ENCODE measurements around the gene COMT.

The COMT gene

DNA sequence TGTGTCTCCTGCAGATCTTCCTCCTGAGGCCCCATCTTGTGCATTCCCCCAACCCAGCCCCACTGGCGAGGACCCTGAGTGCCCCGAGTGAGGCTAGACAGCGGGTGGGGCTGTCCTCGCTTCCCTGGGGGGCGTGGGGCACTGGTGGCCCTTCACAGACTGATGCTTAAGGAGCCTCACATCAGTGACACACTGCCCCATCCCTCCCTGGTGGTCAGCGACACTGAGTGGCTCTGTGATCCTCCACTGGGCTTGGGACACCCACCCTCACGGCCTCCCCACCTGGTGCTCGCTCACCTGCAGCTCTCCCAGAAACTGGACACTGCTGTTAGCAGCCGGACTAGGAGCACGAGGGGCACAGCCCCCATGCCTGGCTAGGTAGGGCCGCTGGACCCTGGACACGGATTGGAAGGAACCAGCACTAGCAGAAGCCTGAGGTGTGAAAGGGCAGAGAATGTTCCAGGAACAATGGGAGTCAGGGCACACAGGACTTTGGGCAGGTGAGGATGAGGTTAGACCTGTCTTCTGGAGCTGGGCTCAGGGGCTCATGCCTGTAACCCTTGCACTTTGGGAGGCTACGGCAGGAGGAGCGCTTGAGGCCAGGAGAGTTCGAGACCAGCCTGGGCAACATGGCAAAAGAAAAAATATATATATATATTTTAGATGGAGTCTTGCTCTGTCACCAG is 23.3 kb downstream of the COMT start:
- Histone ChIP-seq H3K27ac (ENCODE audit: extremely low read depth, low read depth, low read length) (no peak overlapping the region), H3K4me3 (ENCODE audit: low read depth, low read length) (no peak overlapping the region), H3K9me3 (ENCODE audit: control insufficient read depth, insufficient read depth, low read depth, low read length) (no peaks in the 10 kb centered on the region), H3K36me3 (ENCODE audit: control insufficient read depth in 2 of 2, insufficient read depth in 1 of 2, low read length in 2 of 2) (peaks cover 0 to 63% of the 10 kb centered on the region in 2 experiments; a peak in 1 of 3 replicates), H3K4me1 (ENCODE audit: control insufficient read depth, insufficient read depth, low read length) (peaks cover under 1% of the 10 kb centered on the region; the same call in 1 of the 2 replicates)
- TF ChIP-seq ZNF404 (tag by site-specific recombination; IDR thresholded peaks at IDR 0.05): no peak
- TF ChIP-seq, protein P1, sequence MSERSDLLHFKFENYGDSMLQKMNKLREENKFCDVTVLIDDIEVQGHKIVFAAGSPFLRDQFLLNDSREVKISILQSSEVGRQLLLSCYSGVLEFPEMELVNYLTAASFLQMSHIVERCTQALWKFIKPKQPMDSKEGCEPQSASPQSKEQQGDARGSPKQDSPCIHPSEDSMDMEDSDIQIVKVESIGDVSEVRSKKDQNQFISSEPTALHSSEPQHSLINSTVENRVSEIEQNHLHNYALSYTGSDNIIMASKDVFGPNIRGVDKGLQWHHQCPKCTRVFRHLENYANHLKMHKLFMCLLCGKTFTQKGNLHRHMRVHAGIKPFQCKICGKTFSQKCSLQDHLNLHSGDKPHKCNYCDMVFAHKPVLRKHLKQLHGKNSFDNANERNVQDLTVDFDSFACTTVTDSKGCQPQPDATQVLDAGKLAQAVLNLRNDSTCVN (tag by site-specific recombination; optimal IDR thresholded peaks at IDR 0.05): peak; percentile 9
- ChIA-PET POLR2A (interaction anchor here (1.2 kb wide), 1 partner anchor 11 kb away, joined by 3 read pairs; no protein-coding TSS in a partner anchor), CTCF (interaction anchor here (0.7 to 12.8 kb wide), 7 partner anchors 10 to 342 kb away, joined by 3 to 150 read pairs (median 4); no protein-coding TSS in a partner anchor)

DNA sequence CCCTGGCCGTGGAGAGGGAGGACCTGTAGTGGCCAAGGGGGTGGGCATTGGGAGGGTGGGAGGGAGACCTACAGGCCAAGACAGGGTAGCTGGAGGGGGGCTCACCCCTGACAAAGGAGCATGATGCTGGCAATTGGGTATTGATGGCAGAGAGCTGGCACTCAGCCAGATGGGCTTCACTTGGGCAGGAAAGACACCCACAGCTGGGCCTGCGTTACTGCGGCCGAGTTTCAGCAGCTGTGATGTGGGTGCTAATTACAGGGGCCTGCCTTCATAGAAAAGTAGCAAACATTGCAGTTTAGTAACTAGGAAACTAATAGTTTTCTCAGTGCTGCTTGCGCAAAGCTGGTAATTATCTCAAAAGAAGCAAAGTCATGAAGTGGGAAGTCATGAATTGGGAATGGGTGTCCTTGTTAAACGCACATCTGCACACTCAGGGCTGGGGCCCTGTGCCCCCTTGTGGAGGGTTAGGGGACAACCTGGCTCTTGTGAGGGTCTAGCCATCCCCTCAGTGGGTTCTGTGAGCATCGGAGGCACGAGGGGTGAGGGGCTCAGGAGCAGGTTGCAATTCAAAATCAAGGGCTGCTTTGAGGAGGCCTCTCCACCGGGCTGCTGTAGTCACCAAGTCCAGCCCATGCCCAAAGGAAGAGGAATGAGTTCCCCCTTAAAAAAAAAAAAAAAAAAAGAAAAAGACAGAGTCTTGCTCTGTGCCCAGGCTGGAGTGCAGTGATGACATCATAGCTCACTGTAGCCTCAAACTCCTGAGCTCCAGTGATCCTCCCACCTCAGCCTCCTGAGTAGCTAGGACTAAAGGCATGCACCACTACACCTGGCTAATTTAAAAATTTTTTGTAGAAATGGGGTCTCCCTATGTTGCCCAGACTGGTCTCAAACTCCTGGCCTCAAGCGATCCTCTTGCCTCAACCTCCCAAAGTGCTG is 24.5 kb downstream of the COMT start:
- no peaks in the 10 kb centered on the region for H3K4me1 ChIP-seq (ENCODE audit: control insufficient read depth, insufficient read depth, low read length)
- H3K36me3 ChIP-seq (ENCODE audit: control insufficient read depth in 2 of 2, insufficient read depth in 1 of 2, low read length in 2 of 2): peaks cover 0 to 73% of the 10 kb centered on the region in 2 experiments; a peak in 1 of 3 replicates
- H3K27ac ChIP-seq (ENCODE audit: extremely low read depth, low read depth, low read length): no peak overlapping the region
- H3K4me3 ChIP-seq (ENCODE audit: low read depth, low read length): no peak overlapping the region
- H3K9me3 ChIP-seq (ENCODE audit: control insufficient read depth, insufficient read depth, low read depth, low read length): no peaks in the 10 kb centered on the region
- ChIA-PET CTCF (interaction anchor here (0.6 to 12.8 kb wide), 14 partner anchors 9 to 808 kb away, joined by 3 to 150 read pairs (median 3); partner anchors contain the start of gene SERPIND1), POLR2A (interaction anchor here (0.5 to 1.4 kb wide), 6 partner anchors 9 to 145 kb away, joined by 3 to 7 read pairs (median 3); no protein-coding TSS in a partner anchor)
- TF ChIP-seq ZFP69B (tag by site-specific recombination; IDR thresholded peaks at IDR 0.05) (peak; percentile 28; the same call in 1 of the 2 replicates), ZNF660 (tag by site-specific recombination; IDR thresholded peaks at IDR 0.05) (no peak), HOXC10 (CRISPR knock-in tag; IDR thresholded peaks at IDR 0.05) (no peak), SP7 (tag by site-specific recombination; IDR thresholded peaks at IDR 0.05) (peak; percentile 91), ZNF629 (tag by site-specific recombination; IDR thresholded peaks at IDR 0.05) (peak; percentile 78), ZNF16 (tag by site-specific recombination; IDR thresholded peaks at IDR 0.05; ENCODE audit: low read depth) (no peak), SP3 (tag by site-specific recombination; IDR thresholded peaks at IDR 0.05) (no peak), ZNF121 (tag by site-specific recombination; IDR thresholded peaks at IDR 0.05) (peak; percentile 64), ZFHX2 (tag by site-specific recombination; conservative IDR thresholded peaks at IDR 0.05) (peak; percentile 19; the same call in 1 of the 2 replicates), ZBTB21 (tag by site-specific recombination; IDR thresholded peaks at IDR 0.05) (0 out of 2 replicates have a peak, but pooled peaks have one; percentile 26)
- TF ChIP-seq, protein P2, sequence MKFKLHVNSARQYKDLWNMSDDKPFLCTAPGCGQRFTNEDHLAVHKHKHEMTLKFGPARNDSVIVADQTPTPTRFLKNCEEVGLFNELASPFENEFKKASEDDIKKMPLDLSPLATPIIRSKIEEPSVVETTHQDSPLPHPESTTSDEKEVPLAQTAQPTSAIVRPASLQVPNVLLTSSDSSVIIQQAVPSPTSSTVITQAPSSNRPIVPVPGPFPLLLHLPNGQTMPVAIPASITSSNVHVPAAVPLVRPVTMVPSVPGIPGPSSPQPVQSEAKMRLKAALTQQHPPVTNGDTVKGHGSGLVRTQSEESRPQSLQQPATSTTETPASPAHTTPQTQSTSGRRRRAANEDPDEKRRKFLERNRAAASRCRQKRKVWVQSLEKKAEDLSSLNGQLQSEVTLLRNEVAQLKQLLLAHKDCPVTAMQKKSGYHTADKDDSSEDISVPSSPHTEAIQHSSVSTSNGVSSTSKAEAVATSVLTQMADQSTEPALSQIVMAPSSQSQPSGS (tag by site-specific recombination; IDR thresholded peaks at IDR 0.05; ENCODE audit: low read depth): peak; percentile 87
- TF ChIP-seq, protein P3, sequence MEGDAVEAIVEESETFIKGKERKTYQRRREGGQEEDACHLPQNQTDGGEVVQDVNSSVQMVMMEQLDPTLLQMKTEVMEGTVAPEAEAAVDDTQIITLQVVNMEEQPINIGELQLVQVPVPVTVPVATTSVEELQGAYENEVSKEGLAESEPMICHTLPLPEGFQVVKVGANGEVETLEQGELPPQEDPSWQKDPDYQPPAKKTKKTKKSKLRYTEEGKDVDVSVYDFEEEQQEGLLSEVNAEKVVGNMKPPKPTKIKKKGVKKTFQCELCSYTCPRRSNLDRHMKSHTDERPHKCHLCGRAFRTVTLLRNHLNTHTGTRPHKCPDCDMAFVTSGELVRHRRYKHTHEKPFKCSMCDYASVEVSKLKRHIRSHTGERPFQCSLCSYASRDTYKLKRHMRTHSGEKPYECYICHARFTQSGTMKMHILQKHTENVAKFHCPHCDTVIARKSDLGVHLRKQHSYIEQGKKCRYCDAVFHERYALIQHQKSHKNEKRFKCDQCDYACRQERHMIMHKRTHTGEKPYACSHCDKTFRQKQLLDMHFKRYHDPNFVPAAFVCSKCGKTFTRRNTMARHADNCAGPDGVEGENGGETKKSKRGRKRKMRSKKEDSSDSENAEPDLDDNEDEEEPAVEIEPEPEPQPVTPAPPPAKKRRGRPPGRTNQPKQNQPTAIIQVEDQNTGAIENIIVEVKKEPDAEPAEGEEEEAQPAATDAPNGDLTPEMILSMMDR (tag by site-specific recombination; IDR thresholded peaks at IDR 0.05): peak; percentile 42; the same call in 1 of the 2 replicates
